H9 (cell line): ENCODE data around the gene ETV6. TPM values are rescaled to one million over a fixed set of nuclear protein-coding genes. Genes with fewer than 3 reads are reported as not detected.
"Not testable (repeated sequence)": the region's sequence is repeated elsewhere in the genome, so short reads cannot be mapped to it uniquely, and the experiment has no call there.

Source experiments
- DNase-seq: peaks from one replicate; pipeline ENCODE4 v3.0.0-alpha.2; 2017
- H2AFZ ChIP-seq: one replicate; pipeline ENCODE4 v1.6.1; 2013; ENCODE audit warnings: mild to moderate bottlenecking, low read length, control low read depth, moderate library complexity
- H2AK5ac ChIP-seq: 2 replicates; pipeline ENCODE4 v1.6.1; 2013; ENCODE audit warnings: low read length, control low read depth, mixed read lengths; ENCODE audit not compliant: insufficient read length
- H2BK120ac ChIP-seq: one replicate; pipeline ENCODE4 v1.6.1; 2013; ENCODE audit warnings: low read depth, mild to moderate bottlenecking, low read length, control low read depth, inconsistent platforms; ENCODE audit not compliant: poor library complexity, severe bottlenecking
- H2BK12ac ChIP-seq: 2 replicates; pipeline ENCODE4 v1.6.1; 2013; ENCODE audit warnings: low read length, control low read depth, mixed read lengths, low read depth; ENCODE audit not compliant: insufficient read length
- H2BK15ac ChIP-seq: 2 replicates; pipeline ENCODE4 v1.6.1; 2013; ENCODE audit warnings: low read depth, low read length, control low read depth
- H2BK20ac ChIP-seq: one replicate; pipeline ENCODE4 v1.6.1; 2013; ENCODE audit warnings: low read depth, mild to moderate bottlenecking, low read length, control low read depth, inconsistent platforms; ENCODE audit not compliant: poor library complexity, severe bottlenecking
- H2BK5ac ChIP-seq: 2 replicates; pipeline ENCODE4 v1.6.1; 2013; ENCODE audit warnings: low read length, control low read depth, mixed read lengths; ENCODE audit not compliant: insufficient read length
- H3K14ac ChIP-seq: 2 replicates; pipeline ENCODE4 v1.6.1; 2013; ENCODE audit warnings: low read length, control low read depth; ENCODE audit not compliant: insufficient read depth
- H3K18ac ChIP-seq: 2 replicates; pipeline ENCODE4 v1.6.1; 2013; ENCODE audit warnings: low read depth, mild to moderate bottlenecking, mixed read lengths, low read length, control low read depth; ENCODE audit not compliant: insufficient read length
- H3K23ac ChIP-seq: 2 replicates; pipeline ENCODE4 v1.6.1; 2013; ENCODE audit warnings: low read length, control low read depth, mixed read lengths, low read depth; ENCODE audit not compliant: insufficient read length
- H3K23me2 ChIP-seq: 2 replicates; pipeline ENCODE4 v1.6.1; 2013; ENCODE audit warnings: low read depth, mild to moderate bottlenecking, mixed read lengths, low read length, control low read depth; ENCODE audit not compliant: insufficient read length, poor library complexity, severe bottlenecking
- H3K27ac ChIP-seq: 2 replicates; pipeline ENCODE4 v1.5.1; 2013; ENCODE audit warnings: low read length, control low read depth, mixed read lengths, low read depth; ENCODE audit not compliant: insufficient read length
- H3K27me3 ChIP-seq: 2 replicates; pipeline ENCODE4 v1.6.1; 2013; ENCODE audit warnings: low read length, control low read depth, inconsistent platforms; ENCODE audit not compliant: insufficient read depth
- H3K4ac ChIP-seq: 2 replicates; pipeline ENCODE4 v1.6.1; 2013; ENCODE audit warnings: low read depth, mild to moderate bottlenecking, control low read depth, inconsistent platforms, low read length, moderate library complexity
- H3K4me1 ChIP-seq: 2 replicates; pipeline ENCODE4 v1.6.1; 2013; ENCODE audit warnings: low read length, control low read depth, inconsistent platforms; ENCODE audit not compliant: insufficient read depth
- H3K4me2 ChIP-seq: 2 replicates; pipeline ENCODE4 v1.6.1; 2013; ENCODE audit warnings: low read length, control low read depth, mixed read lengths; ENCODE audit not compliant: insufficient read length, insufficient read depth
- H3K56ac ChIP-seq: 2 replicates; pipeline ENCODE4 v1.6.1; 2013; ENCODE audit warnings: low read depth, mild to moderate bottlenecking, mixed read lengths, low read length, control low read depth; ENCODE audit not compliant: insufficient read length
- H3K79me1 ChIP-seq: 2 replicates; pipeline ENCODE4 v1.6.1; 2013; ENCODE audit warnings: low read depth, mild to moderate bottlenecking, moderate library complexity, low read length, control low read depth, inconsistent platforms; ENCODE audit not compliant: insufficient read depth, poor library complexity, severe bottlenecking
- H3K79me2 ChIP-seq: 2 replicates; pipeline ENCODE4 v1.6.1; 2013; ENCODE audit warnings: low read length, control low read depth, inconsistent platforms; ENCODE audit not compliant: insufficient read depth
- H3K9ac ChIP-seq: 2 replicates; pipeline ENCODE4 v1.6.1; 2013; ENCODE audit warnings: low read length, control low read depth, mixed read lengths; ENCODE audit not compliant: insufficient read length; ENCODE audit errors: extremely low read depth
- H3K9me3 ChIP-seq: one replicate; pipeline ENCODE4 v1.6.1; 2013; ENCODE audit warnings: low read depth, low read length, inconsistent platforms; ENCODE audit not compliant: control insufficient read depth
- H3T11ph ChIP-seq: one replicate; pipeline ENCODE4 v1.6.1; 2013; ENCODE audit warnings: mild to moderate bottlenecking, low read length, control low read depth, inconsistent platforms
- H4K20me1 ChIP-seq: one replicate; pipeline ENCODE4 v1.6.1; 2013; ENCODE audit not compliant: control insufficient read depth, insufficient read length, insufficient read depth
- H4K5ac ChIP-seq: 2 replicates; pipeline ENCODE4 v1.6.1; 2013; ENCODE audit warnings: low read depth, mild to moderate bottlenecking, mixed read lengths, low read length, control low read depth; ENCODE audit not compliant: insufficient read length
- H4K8ac ChIP-seq: replicated peaks from 2 replicates; pipeline ENCODE4 v1.6.1; 2013; ENCODE audit warnings: low read length, control low read depth, mixed read lengths, low read depth; ENCODE audit not compliant: insufficient read length
- H4K91ac ChIP-seq: 2 replicates; pipeline ENCODE4 v1.6.1; 2013; ENCODE audit warnings: low read depth, mild to moderate bottlenecking, moderate library complexity, mixed read lengths, low read length, control low read depth; ENCODE audit not compliant: insufficient read length
- H3K27ac Mint-ChIP-seq, 3 experiments: 2 replicates in 2 of 3; 3 replicates in 1 of 3; pipeline ENCODE4 v1.8.0; 2020 to 2021; ENCODE audit warnings: mixed read lengths in 3 of 3, mild to moderate bottlenecking in 1 of 3, moderate library complexity in 1 of 3
- H3K27me3 Mint-ChIP-seq: 2 replicates; pipeline ENCODE4 v1.8.0; 2021; ENCODE audit warnings: low read depth, mild to moderate bottlenecking, moderate library complexity, mixed read lengths
- H3K36me3 Mint-ChIP-seq, 3 experiments: 2 replicates in 2 of 3; 3 replicates in 1 of 3; pipeline ENCODE4 v1.8.0; 2020 to 2021; ENCODE audit warnings: low read depth in 3 of 3, mixed read lengths in 3 of 3; ENCODE audit not compliant: insufficient read depth in 1 of 3
- H3K4me1 Mint-ChIP-seq, 2 experiments: 2 replicates each; pipeline ENCODE4 v1.8.0; 2020; ENCODE audit warnings: mixed read lengths in 2 of 2
- H3K4me3 Mint-ChIP-seq, 2 experiments: 2 replicates in 1 of 2; 3 replicates in 1 of 2; pipeline ENCODE4 v1.8.0; 2020 to 2021; ENCODE audit warnings: mild to moderate bottlenecking in 2 of 2, mixed read lengths in 2 of 2, moderate library complexity in 1 of 2
- H3K9me3 Mint-ChIP-seq, 2 experiments: 2 replicates in 1 of 2; 3 replicates in 1 of 2; pipeline ENCODE4 v1.8.0; 2020; ENCODE audit warnings: mild to moderate bottlenecking in 2 of 2, mixed read lengths in 2 of 2, moderate library complexity in 1 of 2
- CTCF ChIP-seq: fragments of 200-600 bp; sonication (generic); conservative IDR thresholded peaks from 3 replicates; pipeline ENCODE4 v1.8.0; 2021; ENCODE audit warnings: antibody characterized with exemption, mild to moderate bottlenecking
- WGBS: extraction: QIAGEN DNeasy Blood & Tissue Kit; methylation state at CpG from one replicate; pipeline ENCODE4 v1.1.7; 2013; ENCODE audit warnings: missing lambda C conversion rate, low lambda C conversion rate, mixed read lengths; ENCODE audit not compliant: insufficient read length; ENCODE audit errors: extremely low coverage; 5-methylcytosine and 5-hydroxymethylcytosine counted together
- total RNA-seq: library from RNA; stranded (reverse); gene quantifications from 2 replicates; pipeline ENCODE4 v1.2.1, GENCODE V29; 2021

The ETV6 gene
- total RNA-seq, 1 experiment from 2014 or later: 28.7 TPM

GRCh38 chr12:11681207-11681606 lies 31.7 kb downstream of the ETV6 start:
- no peaks in the 10 kb centered on the region for H3K9me3 ChIP-seq
- H3K4ac ChIP-seq: no peak overlapping the region
- H4K5ac ChIP-seq: no peak overlapping the region
- H3K14ac ChIP-seq: no peak overlapping the region
- H3K23ac ChIP-seq: no peak overlapping the region
- H2BK12ac ChIP-seq: no peak overlapping the region
- no peak overlapping the region for H3K27ac ChIP-seq
- no peaks in the 10 kb centered on the region for H3K23me2 ChIP-seq
- no peak overlapping the region for H2AFZ ChIP-seq
- no peak for DNase-seq
- no peaks in the 10 kb centered on the region for H3K79me2 ChIP-seq
- H3K27ac Mint-ChIP-seq: no peak overlapping the region
- H3K18ac ChIP-seq: no peak overlapping the region
- no peak overlapping the region for H3T11ph ChIP-seq
- H4K20me1 ChIP-seq: no peaks in the 10 kb centered on the region
- H3K4me2 ChIP-seq: no peak overlapping the region
- peaks cover 0 to 5% of the 10 kb centered on the region in 2 experiments; a peak in 2 of 5 replicates for H3K9me3 Mint-ChIP-seq
- no peak overlapping the region for H2BK20ac ChIP-seq
- no peak overlapping the region for H2BK5ac ChIP-seq
- H2BK120ac ChIP-seq: no peak overlapping the region
- TF ChIP-seq CTCF: no peak
- H3K56ac ChIP-seq: no peak overlapping the region
- H3K27me3 ChIP-seq: no peaks in the 10 kb centered on the region
- H3K4me1 Mint-ChIP-seq: peaks cover 13 to 14% of the 10 kb centered on the region in 2 experiments
- H3K9ac ChIP-seq: no peak overlapping the region
- H3K79me1 ChIP-seq: no peaks in the 10 kb centered on the region
- WGBS: no CpG with 5 or more reads among the region's 2 CpGs
- no peaks in the 10 kb centered on the region for H3K27me3 Mint-ChIP-seq
- H2BK15ac ChIP-seq: no peak overlapping the region
- H3K36me3 Mint-ChIP-seq: peaks cover 2 to 6% (median 2%) of the 10 kb centered on the region in 3 experiments; a peak in 5 of 7 replicates
- H4K8ac ChIP-seq: no peak overlapping the region
- no peaks in the 10 kb centered on the region; the same call in 1 of the 2 replicates for H3K4me1 ChIP-seq
- no peak overlapping the region for H2AK5ac ChIP-seq
- no peak overlapping the region for H4K91ac ChIP-seq
- no peak overlapping the region for H3K4me3 Mint-ChIP-seq

- H3K9me3 ChIP-seq, H2BK120ac ChIP-seq, H3K23me2 ChIP-seq, H3K14ac ChIP-seq, H3K27me3 ChIP-seq, H3K56ac ChIP-seq, H3K79me2 ChIP-seq, H3K23ac ChIP-seq, H2BK20ac ChIP-seq, H3K4me1 ChIP-seq, H2AK5ac ChIP-seq, DNase-seq, H3K9ac ChIP-seq, H4K91ac ChIP-seq, H3K4ac ChIP-seq, H3T11ph ChIP-seq, H3K36me3 Mint-ChIP-seq, H4K20me1 ChIP-seq, H3K79me1 ChIP-seq, H4K8ac ChIP-seq, H3K27ac ChIP-seq, H3K27me3 Mint-ChIP-seq, H2BK12ac ChIP-seq, H3K4me3 Mint-ChIP-seq, H3K4me2 ChIP-seq, H3K18ac ChIP-seq, H4K5ac ChIP-seq, H2BK5ac ChIP-seq, H2BK15ac ChIP-seq, H3K27ac Mint-ChIP-seq, H2AFZ ChIP-seq, H3K9me3 Mint-ChIP-seq: not testable (repeated sequence)
- H3K4me1 Mint-ChIP-seq: peaks cover 10 to 12% of the 10 kb centered on the region in 2 experiments
- WGBS: no CpG with 5 or more reads among the region's 3 CpGs
Observed at GRCh38 chr12:11681695-11682094, 32.2 kb downstream of the ETV6 start.
